NCI-H1092 treated with DMSO at 0.1 percent for 48 hours (cell line): Measurements from ENCODE around the gene LIN7A.

Experiments used
- DNase-seq: peaks from one replicate; lab custom pipeline; 2025; lab: John Stamatoyannopoulos, UW

Gene LIN7A

DNA sequence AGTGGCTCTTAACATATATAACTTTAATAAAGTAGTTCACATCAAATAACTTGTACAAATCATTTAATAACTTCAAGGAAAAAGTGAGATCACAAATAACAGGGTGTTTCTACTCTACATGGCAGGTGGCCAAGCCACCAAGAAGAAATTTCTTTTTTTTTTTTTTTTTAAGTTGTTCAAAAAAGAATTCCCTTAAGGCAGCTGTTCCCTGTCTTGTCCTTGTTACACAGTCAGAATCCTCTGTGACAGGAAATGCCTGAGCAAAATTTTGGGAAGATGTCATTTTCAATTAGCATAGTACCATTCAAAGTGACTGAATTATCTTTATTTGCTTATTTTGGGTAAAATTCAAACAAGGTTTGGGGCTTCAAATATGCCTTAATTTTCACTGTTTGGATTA, 79.4 kb downstream of the LIN7A start:
- no peak for DNase-seq

GRCh38 chr12:80857311-80857710, 80.4 kb downstream of the LIN7A start:
- DNase-seq = no peak

- peak; percentile 15 for DNase-seq
Observed at GRCh38 chr12:80849337-80849736, 88.4 kb downstream of the LIN7A start.

DNA sequence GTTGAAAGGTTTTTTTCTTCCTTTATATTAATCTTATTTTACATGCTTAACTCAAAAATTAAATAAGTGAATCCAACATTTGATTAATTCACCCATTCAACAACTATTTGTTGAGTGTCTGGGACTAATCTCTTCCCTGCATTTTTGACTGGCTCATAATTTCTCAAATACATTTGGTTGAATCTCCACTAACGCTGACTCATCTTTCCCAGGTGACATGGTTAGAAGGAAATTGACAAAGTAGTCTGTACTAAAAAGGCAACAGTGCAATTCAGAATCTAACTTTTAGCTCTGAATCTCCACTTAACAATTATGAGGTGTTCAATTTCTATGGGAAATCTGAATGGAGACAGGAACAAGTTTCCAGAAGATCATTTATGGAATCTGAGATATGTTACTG, 88.9 kb downstream of the LIN7A start:
- DNase-seq = no peak

DNA sequence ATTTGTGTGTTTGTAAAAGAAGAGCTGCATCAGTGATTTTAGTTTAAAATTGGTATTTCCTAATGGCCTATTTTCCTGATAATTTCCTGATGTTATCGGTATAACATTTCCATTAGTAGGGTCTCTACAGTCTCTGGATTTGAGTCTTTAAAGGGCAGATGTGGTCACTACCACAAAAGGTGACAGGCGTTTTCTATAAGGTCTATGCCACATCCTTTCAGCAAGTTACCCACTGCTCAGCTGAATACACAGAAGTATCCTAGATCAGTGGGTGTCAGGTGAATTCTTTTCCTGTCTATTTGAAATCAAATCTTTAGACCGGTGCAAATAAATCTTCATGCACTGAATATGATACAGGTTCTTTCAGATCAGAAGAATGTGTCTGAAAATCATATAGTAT, 90.2 kb downstream of the LIN7A start:
- DNase-seq = peak; percentile 9

GRCh38 chr12:80846952-80847351, 90.8 kb downstream of the LIN7A start:
- peak; percentile 34 for DNase-seq

DNA sequence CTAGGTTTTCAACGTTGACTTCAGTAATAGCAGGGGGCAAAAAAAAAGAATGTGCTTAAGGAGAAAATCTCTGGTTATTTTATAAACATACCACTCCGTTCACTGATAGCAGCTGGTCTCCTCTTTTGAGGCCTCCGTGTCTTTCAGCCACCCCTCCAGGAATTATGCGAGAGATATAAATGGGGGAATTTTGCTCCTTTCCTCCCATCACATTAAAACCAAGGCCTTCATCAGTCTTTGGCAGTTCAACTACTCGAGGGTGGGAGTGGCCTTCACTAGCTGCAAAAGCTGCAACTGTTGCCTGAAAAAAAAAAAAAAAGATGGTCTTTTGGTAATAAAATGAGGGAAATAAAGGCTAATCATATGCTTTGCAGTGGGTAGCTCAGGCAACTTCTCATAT, 92.1 kb downstream of the LIN7A start:
- no peak for DNase-seq

DNA sequence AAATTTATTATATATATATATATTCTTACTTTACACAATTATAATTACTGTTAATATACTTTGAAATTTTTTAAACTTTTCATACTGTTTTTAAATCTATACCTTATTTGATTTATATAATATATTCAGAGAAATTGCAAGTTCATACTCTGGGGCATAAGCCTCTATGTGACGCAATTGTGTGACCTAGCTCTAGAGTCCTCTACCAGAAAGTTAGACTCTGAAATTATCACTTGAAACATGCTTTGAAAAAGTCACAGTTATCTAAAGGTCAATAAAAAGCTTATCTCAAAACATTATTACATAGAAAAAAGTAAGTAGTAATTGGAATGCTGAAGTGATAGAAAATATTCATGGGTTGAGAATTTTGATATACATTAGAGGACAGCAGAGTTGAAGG, 93.8 kb downstream of the LIN7A start:
- DNase-seq = no peak

DNA sequence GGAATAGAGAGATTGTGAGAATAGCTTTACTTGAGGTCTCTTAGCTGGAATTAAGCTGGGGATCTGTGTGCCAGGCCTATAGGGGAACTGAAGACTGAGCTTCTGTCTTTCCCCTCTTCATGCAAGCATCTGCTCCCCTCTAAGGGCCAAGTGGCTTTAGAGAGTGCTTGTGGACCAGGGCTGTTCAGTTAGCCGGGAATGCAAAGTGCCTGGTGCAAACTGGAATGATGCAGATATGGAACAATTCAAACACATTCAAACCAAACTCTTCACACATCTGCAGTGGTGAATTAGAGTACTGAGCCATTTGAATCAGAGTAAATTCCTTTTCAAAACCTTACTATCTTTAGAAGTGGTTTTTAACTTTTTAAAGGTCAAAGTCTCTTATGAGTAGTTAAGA, 99.0 kb downstream of the LIN7A start:
- no peak for DNase-seq

GRCh38 chr12:80838024-80838658, 99.6 kb downstream of the LIN7A start:
- DNase-seq = no peak

- DNase-seq = peak; percentile 27
Observed at GRCh38 chr12:80837342-80837978, 100.3 kb downstream of the LIN7A start.

- DNase-seq = no peak
Observed at GRCh38 chr12:80834724-80835123, 103.0 kb downstream of the LIN7A start.

DNA sequence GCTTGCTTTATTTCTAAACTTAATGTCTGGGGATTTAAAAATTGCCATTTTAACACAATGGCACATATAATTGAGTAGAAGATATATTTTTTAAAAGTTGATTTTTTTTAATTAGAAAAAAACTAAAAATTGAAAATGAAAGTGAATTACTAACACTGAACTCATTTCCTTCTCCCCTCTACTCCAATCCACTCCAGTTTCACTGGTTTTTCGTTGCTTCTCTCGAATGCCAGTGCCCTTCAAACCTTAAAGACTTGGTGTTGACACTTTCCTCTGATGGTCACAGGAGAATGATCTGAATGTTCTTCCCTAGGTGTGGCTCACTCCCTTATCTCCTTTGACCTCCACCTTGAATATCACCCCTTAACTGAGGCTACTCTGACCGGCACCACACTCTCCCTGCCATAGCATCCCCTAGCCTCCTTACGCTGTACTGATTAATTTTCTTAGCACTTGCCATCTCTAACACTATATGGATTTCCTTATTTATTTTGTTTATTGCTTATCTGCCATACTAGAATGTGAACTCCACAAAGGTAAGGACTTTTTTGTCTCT, 107.1 kb downstream of the LIN7A start:
- no peak for DNase-seq

DNA sequence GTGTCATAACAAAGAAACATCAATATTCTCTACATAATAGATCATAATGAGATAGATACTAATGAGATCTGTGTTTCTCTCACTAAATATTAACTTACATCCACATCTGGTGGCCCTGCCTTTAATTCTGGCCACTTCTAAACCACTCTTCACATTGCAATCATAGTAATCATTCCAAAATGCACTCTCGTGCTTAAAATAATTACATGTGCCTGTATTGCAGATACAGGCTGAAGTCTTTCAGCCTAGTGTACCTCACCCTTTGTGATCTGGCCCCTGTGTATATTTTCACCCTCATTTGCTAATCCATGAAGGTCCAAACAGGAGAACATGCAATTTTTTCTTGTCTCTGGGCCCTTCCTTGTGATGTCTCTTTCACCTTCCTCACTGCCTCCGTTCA, 108.0 kb downstream of the LIN7A start:
- no peak for DNase-seq

DNA sequence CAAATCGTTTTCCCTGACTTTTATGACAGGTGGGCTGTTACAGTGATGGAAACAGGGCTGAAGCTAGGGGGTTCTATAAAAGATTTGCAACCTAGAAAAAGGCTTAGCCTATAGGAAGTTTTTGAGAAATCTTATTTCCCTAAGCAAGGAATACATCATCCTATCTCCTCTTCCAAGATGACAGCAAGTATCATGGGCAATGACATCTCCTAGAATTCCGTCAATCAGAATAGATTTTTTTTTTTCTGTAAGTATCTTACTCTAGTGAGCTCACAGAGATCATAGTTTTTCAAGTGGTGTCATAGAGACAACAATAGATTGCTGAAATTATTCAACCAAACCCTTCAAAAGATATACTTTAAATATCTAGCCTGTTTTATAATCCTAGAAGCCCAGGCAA, 112.2 kb downstream of the LIN7A start:
- no peak for DNase-seq

GRCh38 chr12:80823393-80823792, 114.3 kb downstream of the LIN7A start:
- DNase-seq = no peak

- no peak for DNase-seq
Observed at GRCh38 chr12:80821513-80822000, 116.2 kb downstream of the LIN7A start.

DNA sequence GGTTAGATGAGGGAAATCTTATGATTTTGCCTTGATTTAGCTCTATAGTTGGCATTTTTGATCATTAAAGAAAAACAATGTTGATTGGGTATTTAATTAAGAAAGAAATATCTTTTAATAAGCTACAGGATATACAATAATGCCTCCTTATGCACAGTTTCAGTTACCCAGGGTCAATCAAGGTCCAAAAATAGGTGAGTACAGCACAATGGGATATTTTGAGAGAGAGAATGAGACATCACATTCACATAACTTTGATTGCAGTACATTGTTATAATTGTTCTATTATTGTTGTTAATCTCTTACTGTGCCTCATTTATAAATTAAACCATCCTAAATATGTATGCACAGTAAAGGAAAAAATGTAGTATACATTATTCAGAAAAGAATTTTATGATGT, 118.9 kb downstream of the LIN7A start:
- DNase-seq = no peak

DNA sequence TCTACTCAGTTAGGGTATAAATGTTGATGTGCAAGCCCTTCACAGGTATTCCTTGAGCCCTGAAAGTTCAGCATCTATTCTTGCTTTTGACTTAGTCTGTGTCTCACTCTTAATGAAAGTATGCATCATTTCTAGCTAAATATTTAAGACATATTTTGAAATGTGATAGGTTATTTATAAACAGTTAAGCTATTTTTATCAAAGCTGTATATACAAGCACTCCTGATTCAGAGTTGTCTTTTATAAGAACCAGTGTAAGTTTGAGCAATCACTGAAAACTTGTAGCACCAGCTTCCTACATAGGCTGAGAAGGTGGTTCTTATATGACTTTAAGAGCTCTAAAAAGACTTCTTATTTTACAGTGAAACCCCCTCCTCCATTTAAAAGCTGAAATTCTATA, 122.4 kb downstream of the LIN7A start:
- no peak for DNase-seq

DNA sequence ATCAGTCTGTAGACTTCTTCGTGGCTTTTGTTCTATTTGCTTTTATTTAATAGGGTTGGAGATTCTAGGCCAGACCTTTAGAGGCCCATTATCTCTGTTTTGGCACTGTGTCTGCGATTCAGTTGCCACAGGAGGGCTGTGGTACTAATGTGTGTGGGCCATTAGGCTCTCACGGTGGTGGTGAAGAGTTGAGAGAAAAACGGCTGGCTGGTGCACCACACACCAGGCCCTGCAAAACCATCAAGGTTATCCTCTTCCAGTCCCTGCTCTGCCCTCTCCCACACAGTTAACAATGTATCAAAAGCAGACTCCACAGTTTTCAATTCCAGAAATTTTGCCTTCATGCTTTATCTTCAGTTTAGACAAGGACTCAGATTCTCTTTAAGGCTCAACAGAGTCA, 123.3 kb downstream of the LIN7A start:
- no peak for DNase-seq

GRCh38 chr12:80813820-80814219, 123.9 kb downstream of the LIN7A start:
- DNase-seq = no peak

GRCh38 chr12:80811957-80812708, 125.6 kb downstream of the LIN7A start:
- no peak for DNase-seq

DNA sequence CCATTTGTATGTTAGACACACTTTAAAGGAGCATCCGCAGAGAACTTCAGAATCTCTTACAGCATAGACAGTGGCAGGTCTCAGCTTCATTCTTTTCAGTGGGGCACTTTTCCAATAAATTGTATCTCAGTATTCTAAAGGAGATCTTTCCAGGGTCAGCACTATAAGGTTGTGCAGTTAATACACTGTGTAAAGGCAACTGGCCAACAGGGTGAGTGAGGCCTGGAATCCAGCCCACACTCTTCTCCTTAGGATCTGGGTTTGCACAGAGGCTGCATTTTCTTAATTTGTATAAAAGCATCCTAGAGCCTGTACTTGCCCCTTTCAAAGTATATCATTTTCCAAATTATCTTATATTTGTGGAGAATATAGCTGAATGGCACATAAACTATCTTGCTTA, 126.9 kb downstream of the LIN7A start:
- no peak for DNase-seq
